Measurements from ENCODE around the gene PTPRD. TPM values are rescaled to one million over a fixed set of nuclear protein-coding genes. Genes with fewer than 3 reads are reported as not detected.

PTPRD gene
- total RNA-seq: 10 to 100 TPM; 12.1 to 13.4 TPM
- long read RNA-seq, partial matches to known transcripts: 1 of 1 reads
- long read RNA-seq, other reads (novel, unspliced or antisense): 0 of 1 reads

DNA sequence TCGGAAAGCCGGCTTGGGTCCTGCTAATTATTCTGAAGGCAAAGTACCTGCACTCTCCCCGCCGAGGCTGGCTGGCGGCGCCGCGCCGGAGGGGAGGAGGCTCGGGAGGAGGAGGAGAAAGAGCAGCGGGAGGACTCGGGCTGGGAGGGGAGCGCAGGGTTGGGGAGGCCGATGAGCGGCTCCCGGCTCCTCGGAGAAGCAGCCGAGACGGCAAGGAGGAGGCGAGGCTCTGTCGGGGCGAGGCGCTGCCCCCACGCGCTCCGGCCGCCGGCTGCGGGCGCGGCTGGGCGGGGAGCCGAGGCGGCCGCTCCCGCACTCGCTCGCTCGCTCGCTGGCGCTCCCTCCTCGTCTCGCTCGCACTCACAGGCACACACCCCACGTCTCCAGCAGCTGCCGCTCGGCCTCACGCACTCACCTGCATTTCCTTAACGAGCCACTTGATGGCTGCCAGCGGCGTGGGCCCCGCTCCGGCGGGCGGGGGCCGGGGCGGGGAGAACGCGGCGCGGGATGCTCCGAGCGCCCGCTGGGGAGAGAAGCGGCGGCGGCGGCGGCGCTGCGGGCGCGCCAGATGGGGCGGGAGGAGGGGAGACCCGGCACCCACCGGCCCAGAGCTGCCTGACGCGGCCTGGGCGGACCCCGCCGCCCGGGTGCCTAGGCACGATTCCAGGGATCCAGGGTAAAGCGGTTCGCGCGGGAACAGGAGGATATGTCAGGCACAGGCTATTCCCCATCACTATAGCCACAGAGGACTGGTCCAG, at the start of gene PTPRD:
Gene PTPRD (minus strand): TSS at position 362 of the 758 bp plus-strand sequence.
- intact Hi-C loops (cut with DNase I): no loop called here
- ATAC-seq (peak; percentile 55 to 79), DNase-seq (peak; percentile 21)

DNA sequence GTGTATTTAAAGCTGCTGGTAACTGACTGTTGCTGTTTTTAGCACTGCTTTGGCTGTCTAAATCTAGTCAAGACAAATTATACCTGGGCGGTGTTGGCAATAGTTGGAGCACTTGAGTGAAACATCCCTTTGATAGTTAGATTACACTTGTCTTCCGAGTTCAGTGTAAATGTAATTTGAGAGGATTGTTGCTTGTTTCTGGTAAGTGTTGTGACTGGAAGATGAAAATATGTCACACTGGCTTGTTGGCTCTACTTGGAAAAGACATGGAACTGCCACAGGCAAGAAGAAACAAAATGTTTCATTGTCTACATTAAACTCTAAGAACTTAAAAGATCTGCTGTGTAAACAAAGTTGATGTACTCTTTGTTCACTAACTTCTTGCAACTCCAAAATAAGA, 49.2 kb upstream of the PTPRD start:
- DNase-seq (no peak), ATAC-seq (no peak)
- intact Hi-C loops (cut with DNase I): no loop called here

GRCh38 chr9:10661376-10661775, 48.6 kb upstream of the PTPRD start:
- ATAC-seq (no peak), DNase-seq (no peak)
- intact Hi-C loops (cut with DNase I): no loop called here

DNA sequence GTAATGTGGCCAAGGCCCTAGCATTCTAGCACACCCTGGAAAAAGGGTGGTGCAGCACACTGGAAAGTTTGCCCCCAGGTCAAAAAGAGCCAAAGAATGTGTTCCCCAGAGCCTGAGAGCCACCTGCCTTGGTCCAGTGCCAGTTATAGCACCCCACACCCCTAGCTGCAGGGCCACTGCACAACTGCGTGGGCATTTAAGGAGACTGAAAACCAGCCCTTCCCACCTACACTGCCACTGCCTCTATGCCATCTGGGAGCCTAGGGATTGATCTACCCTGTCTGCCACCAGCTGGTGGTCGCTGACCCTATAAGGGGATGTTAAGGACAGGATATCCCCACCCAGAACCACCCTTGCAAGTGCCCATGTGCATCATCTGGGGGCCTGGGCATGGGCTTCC, 38.2 kb upstream of the PTPRD start:
- DNase-seq (no peak), ATAC-seq (no peak)
- intact Hi-C loops (cut with DNase I): no loop called here

GRCh38 chr9:10649076-10649475, 36.3 kb upstream of the PTPRD start:
- intact Hi-C loops (cut with DNase I): no loop called here
- DNase-seq (no peak), ATAC-seq (no peak)

- intact Hi-C loops (cut with DNase I): no loop called here
- DNase-seq (no peak), ATAC-seq (no peak)
These were observed 21.0 kb upstream of the PTPRD start for GRCh38 chr9:10633785-10634184.

DNA sequence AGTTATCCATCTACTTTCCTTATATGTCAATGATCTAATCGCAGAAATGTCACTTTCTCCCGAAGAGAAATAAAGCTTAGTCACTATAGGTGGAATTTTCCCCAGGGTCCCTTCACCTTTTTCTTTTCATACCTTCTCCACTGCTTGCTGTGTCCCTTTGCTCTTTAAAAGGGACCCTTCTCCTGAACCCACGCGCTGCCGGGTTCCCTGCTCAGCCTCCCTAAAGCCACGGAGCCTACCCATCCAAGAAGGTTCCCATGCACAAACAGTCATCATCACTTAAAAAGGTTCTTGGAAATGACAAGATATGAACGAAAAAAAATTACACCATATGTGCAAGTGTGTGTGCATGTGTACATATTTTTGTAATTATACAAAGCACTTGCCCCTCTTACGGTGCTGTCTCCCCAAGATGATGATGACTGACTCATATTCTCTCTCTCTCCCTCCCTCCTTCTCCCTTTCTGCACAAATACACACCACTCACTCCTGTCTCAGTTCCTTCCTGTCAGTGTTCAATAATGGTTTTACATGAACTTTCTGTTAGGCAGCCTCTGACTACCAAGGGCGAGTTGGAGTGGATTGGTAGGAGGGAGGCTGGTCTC, 1.5 kb upstream of the PTPRD start:
- DNase-seq: no peak
- ATAC-seq: no peak
- intact Hi-C loops (cut with DNase I): no loop called here

- ATAC-seq (no peak), DNase-seq (no peak)
- intact Hi-C loops (cut with DNase I): no loop called here
These were observed 617 bp upstream of the PTPRD start for GRCh38 chr9:10613419-10613818.

GRCh38 chr9:10605388-10605787, 7.4 kb downstream of the PTPRD start:
- intact Hi-C loops (cut with DNase I): no loop called here
- ATAC-seq (no peak), DNase-seq (no peak)

GRCh38 chr9:10604927-10605326, 7.9 kb downstream of the PTPRD start:
- DNase-seq (no peak), ATAC-seq (no peak)
- intact Hi-C loops (cut with DNase I): no loop called here

- DNase-seq (no peak), ATAC-seq (no peak)
- intact Hi-C loops (cut with DNase I): no loop called here
These were observed 15.0 kb downstream of the PTPRD start for GRCh38 chr9:10597801-10598200.

DNA sequence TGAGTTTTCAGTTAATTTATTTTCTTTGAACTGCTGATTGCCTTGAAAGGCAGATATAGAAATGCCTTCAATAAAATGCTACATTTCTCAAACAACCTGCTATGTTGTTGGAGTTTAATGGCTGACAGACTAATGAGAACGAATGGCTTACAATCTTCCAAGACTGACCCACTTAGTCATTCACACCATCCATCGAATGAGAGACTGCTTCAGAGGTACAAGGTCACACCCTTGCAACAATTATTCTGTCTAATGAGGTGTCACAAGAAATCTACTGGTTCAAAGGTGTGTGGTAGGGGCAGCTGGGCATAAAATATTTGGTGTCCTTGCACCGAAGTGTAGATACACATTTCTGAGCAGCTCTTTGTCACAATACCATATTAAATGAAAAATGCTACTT, 18.3 kb downstream of the PTPRD start:
- intact Hi-C loops (cut with DNase I): no loop called here
- ATAC-seq: no peak
- no peak for DNase-seq

DNA sequence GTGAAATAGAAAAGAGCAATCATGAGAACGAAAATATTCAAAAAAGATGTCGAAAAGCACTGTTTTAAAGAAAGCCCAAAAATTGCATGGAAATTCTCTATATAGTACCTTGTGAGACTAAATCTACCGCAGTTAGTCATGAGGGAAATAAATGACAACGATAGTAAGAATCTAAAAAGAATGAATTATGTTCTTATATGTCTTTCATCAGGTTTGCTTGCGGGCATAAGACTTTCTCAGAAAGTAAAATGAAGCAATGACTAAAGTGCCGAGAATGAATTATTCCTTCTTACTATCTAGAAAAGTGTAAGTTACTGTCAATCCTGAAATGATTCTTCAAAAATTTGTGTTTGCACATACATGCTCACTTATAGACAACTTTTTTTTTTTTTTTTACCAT, 26.4 kb downstream of the PTPRD start:
- intact Hi-C loops (cut with DNase I): no loop called here
- DNase-seq (no peak), ATAC-seq (no peak)

GRCh38 chr9:10571699-10572098, 41.1 kb downstream of the PTPRD start:
- ATAC-seq: no peak
- intact Hi-C loops (cut with DNase I): no loop called here

GRCh38 chr9:10566848-10567247, 46.0 kb downstream of the PTPRD start:
- intact Hi-C loops (cut with DNase I): no loop called here
- no peak for ATAC-seq
- DNase-seq: no peak

More at GRCh38 chr9:10571699-10572098, 41.1 kb downstream of the PTPRD start:
- no peak for DNase-seq

- no peak for DNase-seq
- no peak for ATAC-seq
- intact Hi-C loops (cut with DNase I): no loop called here
These were observed 50.0 kb downstream of the PTPRD start for GRCh38 chr9:10562581-10563343.

GRCh38 chr9:10548348-10548747, 64.5 kb downstream of the PTPRD start:
- intact Hi-C loops (cut with DNase I): no loop called here
- DNase-seq (no peak), ATAC-seq (no peak)

DNA sequence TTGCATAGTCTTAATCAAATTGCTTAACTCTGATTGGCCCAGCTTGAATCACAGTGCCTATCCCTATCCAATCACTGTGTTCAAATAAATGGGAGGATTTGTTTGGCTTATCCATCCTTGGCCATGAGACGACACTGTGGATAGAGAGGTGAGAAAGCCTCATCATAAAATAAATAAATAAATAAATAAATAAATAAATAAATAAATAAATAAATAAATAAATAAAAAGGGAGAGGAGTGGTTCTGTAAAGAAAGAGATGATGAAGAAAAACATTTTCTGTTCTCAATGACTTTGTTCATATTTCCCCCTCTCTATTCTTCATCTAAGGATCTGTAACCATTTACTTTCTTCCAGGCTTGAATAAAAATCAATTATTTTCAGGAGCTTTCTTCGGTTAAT, 74.7 kb downstream of the PTPRD start:
- intact Hi-C loops (cut with DNase I): no loop called here
- ATAC-seq (no peak), DNase-seq (no peak)

DNA sequence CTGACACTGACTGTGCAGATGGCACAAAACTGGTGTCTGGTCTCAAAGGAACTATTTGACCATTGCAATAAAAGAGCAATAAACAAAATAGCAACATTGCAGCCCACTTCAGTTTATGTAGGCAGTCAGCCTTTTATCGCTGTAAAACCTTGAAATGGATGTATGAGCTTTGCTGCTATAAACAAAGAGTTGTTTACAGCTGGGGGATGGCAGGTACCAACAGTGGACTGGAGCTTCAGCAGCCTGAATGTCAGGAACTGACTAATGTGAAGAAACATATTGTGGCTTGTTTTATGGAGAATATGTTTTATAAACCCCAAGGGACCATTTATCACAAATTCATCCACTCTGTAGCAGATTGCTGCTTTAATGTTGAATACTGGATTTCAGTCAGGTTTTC, 78.0 kb downstream of the PTPRD start:
- ATAC-seq (no peak), DNase-seq (no peak)
- intact Hi-C loops (cut with DNase I): no loop called here

GRCh38 chr9:10525972-10526371, 86.8 kb downstream of the PTPRD start:
- DNase-seq (no peak), ATAC-seq (no peak)
- intact Hi-C loops (cut with DNase I): no loop called here
